Tongue (tissue), 2 donors: ENCODE results near the gene DGKB. TPM values are rescaled to one million over a fixed set of nuclear protein-coding genes. Genes with fewer than 3 reads are reported as not detected.

Source experiments
- DNase-seq: peaks from one replicate; pipeline ENCODE4 v3.0.0-alpha.2; 2015
- total RNA-seq: library from RNA; depleted of rRNA; stranded (reverse); fragments of >200 nt; gene quantifications from one replicate; pipeline ENCODE4 v1.2.3, GENCODE V29; 2014

The DGKB gene
- total RNA-seq, 1 donor from 2014 or later, result 2.6 TPM

- no peak for DNase-seq
Measured at GRCh38 chr7:14201353-14201752, 701.2 kb downstream of the DGKB start.

- no peak for DNase-seq
Measured at GRCh38 chr7:14199336-14199735, 703.2 kb downstream of the DGKB start.

DNA sequence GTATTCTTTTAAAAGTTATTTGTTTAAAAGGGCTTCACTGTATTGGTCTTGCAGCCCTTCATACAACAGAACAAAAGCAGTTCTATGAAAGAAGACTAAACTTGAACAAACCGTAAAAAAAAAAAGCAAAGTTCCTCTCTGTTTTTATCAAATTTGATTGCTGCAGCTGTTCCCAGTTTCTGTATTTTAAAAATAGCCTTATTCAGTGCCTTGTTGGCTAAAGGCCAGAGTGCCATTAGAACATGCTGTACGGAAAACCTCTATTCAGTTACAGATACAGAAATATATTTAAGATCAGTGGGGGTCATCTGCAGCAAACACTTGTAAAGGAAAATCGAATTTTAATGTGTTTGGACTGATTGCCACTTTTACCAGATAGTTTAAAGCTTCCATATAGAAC, 705.3 kb downstream of the DGKB start:
- peak; percentile 72 for DNase-seq

DNA sequence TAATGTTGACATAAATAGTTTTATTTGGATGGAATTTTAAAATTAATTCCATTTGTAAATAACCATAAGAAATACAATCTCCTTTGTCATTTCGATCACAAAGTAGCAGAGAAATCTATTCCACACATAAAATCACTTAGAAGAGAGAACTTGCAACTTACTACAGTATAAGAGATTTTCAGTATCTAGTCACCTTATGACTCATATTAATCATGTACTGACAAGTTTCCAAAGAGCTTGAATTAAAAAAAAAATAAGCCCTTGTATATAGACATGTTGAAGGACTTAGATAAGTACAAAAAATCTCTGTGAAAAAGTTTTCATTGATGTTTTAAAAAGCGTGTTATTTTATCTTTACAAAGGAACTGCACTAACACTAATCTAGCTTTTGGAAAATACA, 706.0 kb downstream of the DGKB start:
- peak; percentile 11 for DNase-seq

GRCh38 chr7:14195871-14196270, 706.7 kb downstream of the DGKB start:
- DNase-seq, result peak; percentile 10

DNA sequence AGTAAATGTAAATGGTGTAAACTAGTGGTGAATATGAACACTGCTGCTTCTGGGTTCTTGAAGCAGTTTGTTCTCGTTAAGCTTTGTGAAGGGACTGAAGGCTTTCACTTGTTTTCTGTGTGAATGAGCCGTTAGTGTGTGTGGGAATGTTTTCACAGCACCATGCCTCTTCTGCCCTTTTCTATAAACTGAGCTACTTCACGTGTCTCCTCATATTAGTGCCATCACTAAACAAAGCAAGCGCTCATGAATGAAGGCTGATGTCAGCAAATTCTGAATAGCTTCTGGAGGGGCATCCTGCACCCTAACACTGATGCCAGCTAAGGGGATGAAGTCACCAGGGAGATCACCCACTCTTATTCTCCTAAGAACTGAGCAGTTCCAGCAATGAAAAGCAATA, 707.5 kb downstream of the DGKB start:
- peak; percentile 15 for DNase-seq

- no peak for DNase-seq
Measured at GRCh38 chr7:14191686-14192098, 710.9 kb downstream of the DGKB start.

- DNase-seq, result no peak
Measured at GRCh38 chr7:14184292-14184864, 718.2 kb downstream of the DGKB start.

- DNase-seq, result peak; percentile 5
Measured at GRCh38 chr7:14179781-14180180, 722.8 kb downstream of the DGKB start.

DNA sequence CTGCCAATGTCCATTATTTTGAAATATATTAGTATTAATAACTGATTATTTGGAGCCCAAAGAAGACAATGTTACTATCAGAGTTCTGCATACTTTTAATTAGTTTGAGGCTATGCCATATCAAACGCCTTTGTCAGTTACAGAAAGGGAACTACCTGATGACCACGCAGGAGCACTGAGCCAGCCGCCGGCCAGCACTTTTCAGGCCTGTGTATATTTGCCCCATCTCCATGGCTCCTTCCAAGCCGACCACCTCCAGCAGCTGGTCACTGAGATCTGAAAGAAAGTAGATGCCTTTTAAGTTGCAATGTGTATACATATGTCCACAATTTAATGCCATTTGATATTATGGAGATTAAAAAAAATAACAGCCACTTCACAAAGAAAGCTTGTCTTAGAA, 724.7 kb downstream of the DGKB start:
- no peak for DNase-seq

GRCh38 chr7:14170872-14171271, 731.7 kb downstream of the DGKB start:
- DNase-seq, result no peak

DNA sequence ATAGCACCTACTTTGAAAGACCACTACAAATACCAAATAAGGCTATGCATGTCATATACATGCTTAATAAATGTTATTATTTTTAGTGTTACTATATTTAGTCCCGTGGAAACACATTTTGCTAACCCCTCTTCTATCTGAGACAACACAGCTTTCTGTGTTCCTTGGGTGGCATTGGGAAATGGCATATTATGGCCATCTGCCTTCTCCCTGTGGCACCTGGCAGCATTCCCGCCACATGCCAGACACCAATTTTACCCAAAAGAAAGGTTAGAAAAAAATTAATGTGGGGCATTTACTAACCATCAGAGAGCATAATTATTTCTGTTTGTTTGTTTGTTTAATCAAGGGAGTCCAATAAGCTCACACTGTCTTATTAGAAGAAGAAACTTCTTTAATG, 744.4 kb downstream of the DGKB start:
- DNase-seq, result no peak

DNA sequence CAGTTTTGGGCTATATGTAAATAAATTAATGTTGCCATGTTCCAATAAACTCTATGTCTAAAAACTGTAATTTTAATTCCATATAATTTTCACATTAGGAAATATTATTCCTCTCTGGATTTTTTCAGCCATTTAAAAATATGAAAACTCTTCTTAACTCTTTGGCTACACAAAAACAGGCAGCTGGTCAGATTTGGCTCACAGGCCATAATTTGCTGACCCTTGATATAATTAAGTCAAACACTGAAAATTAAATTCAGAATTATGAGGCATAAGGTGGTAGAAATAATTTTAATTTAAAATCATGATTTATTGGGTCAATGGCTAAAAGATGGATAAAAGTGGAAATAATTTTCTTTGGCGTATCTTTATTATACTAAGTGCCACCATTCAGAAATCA, 746.1 kb downstream of the DGKB start:
- DNase-seq, result no peak

- DNase-seq, result no peak
Measured at GRCh38 chr7:14148974-14149373, 753.6 kb downstream of the DGKB start.

DNA sequence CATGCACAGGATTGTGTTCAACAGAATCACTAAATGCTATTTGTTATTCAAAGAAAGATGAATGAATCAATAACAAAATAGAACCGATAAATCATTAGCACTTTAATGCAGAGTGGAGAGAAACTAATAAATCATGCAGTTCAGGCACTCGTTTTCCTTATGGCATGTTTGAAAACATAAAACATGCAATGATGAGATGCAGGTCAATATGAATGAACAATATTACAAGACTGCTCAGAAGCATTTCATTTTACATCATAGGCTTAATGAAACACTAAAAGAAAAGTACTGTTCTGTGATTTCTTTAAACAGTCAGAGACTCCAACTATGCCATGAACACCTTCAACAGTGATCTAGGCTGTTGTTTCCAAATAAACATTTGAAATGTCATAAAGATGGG, 755.0 kb downstream of the DGKB start:
- DNase-seq, result no peak

GRCh38 chr7:14144538-14144937, 758.0 kb downstream of the DGKB start:
- DNase-seq, result no peak

DNA sequence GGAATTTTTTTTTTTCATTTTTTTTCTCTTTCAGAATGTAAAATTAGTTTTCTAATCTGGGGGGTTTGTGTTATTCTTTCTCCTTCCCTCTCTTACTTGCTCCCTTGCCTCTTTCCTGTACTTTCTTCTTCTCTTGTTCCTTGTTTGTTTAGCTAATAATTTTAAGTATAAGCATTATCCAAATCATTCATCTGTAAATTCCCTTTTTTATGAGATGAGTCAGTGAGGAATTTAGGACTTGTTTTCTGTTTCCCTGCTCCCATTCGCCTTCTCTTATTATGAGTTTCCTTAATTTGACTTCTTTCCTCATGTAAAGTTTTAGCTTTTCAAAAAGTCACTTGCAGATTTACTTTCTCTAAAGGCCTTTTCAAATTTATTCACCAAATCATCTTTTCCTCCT, 758.4 kb downstream of the DGKB start:
- no peak for DNase-seq

GRCh38 chr7:14137676-14138075, 764.9 kb downstream of the DGKB start:
- no peak for DNase-seq

DNA sequence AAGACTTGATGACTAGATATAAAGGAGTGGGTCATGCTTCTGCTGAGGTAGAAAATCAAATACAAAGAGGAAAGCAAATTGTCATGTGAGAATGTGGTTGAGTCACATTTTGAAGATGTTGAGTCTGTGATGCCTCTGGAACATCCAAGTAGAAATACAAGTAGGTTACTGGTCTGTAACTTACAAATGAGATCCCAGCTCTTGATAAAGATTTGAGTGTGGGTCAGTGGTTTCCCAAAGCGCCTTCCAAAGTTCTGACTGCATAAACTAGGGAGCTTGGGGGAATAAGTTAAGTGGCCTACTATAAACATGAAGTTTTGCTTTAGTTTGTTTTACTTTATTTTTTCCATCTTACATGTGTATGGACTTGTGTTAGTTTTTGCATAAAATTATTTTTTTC, 768.8 kb downstream of the DGKB start:
- DNase-seq, result no peak

DNA sequence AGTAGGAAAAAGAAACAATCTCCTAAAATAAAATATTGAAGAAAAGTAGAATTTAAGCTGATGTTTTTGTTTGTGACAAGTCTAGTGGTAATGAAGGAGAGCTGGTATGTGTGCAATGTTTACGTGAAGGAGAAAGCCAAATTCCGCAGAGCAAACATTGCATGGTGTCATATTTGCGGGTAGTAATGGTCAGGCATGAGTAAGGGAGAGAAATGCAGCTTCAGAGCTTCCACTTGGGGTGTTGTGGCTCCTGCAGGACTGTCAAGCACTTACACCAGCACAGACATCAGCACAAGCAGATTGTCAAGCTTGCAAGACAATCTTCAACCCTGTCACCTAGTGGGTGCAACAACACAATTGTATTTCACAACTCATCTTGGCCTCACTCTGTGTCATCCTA, 776.6 kb downstream of the DGKB start:
- no peak for DNase-seq

DNA sequence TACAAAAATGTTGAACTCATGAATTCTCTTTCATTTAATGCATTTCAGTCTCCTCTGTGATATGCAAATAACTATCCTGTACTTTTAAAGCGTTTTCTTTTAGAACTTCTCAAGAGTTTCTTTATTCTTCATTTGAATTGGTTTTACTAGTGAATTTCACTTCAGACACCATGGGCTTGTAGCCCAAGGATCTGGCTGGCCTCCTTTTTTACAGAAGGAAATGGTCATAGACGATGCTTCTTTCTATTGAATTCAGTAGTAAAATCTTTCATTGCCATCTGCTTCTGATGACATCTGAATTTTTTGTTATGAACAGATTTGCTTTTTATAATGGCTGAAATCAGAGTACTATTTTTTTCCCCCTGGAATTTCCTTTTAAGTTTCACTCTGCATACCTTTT, 777.8 kb downstream of the DGKB start:
- no peak for DNase-seq

DNA sequence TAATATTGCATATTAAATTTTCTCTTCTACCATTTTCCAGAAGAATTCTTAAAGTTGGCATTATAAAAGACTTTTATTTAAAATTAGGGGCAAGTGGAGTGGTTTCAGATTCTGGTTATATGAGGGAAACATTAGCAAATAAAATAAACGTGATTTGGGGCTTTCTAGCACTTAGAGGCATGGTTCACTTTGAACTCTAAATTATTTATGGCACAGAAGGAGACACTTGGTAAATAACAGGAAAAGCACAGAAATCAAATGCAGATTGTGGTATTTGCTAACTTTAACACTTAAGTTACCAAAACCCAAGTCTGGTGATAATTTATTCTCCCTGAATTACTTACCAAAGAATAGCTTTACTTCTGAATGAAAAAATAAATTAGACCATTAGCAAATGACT, 778.6 kb downstream of the DGKB start:
- DNase-seq, result no peak

DNA sequence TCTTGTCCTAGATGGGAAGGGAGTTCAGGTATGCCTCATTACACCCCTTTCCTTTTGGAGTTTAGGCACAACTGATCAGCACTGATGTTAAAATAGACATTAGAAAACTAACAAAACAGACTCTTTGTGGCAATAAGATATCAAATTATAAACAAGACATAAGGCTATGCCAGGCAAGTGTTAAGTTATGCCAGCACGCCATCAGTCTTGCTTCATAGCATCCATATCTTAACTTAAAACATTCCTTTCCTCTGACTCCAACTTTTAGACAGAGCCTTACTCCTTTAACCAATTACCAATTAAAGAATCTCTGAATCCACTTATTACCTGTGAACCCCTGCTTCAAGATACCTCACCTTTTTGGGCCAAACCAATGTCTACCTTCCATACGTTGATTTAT, 786.9 kb downstream of the DGKB start:
- DNase-seq, result no peak

DNA sequence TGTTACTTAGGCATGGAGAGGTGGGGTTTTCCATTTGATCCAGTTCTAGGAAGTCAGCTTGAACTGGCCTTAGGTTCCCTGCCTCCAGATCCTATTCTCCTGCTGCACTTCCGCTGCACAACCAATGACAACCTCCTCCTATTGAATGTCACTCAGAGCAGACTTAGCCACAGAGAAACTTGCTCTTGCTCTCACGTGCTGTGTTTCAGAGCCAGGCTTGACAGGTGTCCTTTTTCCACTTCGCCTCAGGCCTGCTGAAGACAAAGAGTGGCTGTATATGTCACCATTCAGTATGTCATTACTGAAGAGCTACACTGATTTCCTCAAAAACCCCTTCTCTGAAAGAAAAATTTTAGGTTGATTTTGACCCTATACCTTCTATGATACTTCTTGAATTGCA, 797.7 kb downstream of the DGKB start:
- DNase-seq, result peak; percentile 3

- no peak for DNase-seq
Measured at GRCh38 chr7:14096159-14096558, 806.4 kb downstream of the DGKB start.
